Measurements from ENCODE around the gene HOXA10. TPM values are rescaled to one million over a fixed set of nuclear protein-coding genes. Genes with fewer than 3 reads are reported as not detected.

Gene HOXA10
- polyA plus RNA-seq, 2 donors = 0.09 to 0.16 TPM

GRCh38 chr7:27204851-27205322 lies 30.8 kb upstream of the HOXA10 start:
- Histone ChIP-seq H3K9me3 (ENCODE audit: control insufficient read depth in 2 of 2, insufficient read depth in 1 of 2, low read depth in 1 of 2, low read length in 1 of 2) (no peaks in the 10 kb centered on the region), H3K4me3 (ENCODE audit: low read depth in 1 of 2, low read length in 2 of 2) (no peak overlapping the region), H3K4me1 (ENCODE audit: control insufficient read depth in 2 of 2, insufficient read depth in 2 of 2, low read length in 1 of 2) (peaks cover 9 to 11% of the 10 kb centered on the region in 2 donors), H3K36me3 (ENCODE audit: control insufficient read depth in 2 of 2, insufficient read depth in 2 of 2, low read length in 1 of 2) (no peaks in the 10 kb centered on the region), H3K27me3 (ENCODE audit: control insufficient read depth in 1 of 2, insufficient read depth in 2 of 2, low read length in 2 of 2) (peaks cover 11 to 55% of the 10 kb centered on the region in 2 donors), H3K27ac (ENCODE audit: low read depth in 2 of 2, low read length in 1 of 2) (no peak overlapping the region)
- WGBS, 2 donors = 8 to 11% methylated on average over 38 to 41 of the region's 41 CpGs

- H3K27ac ChIP-seq (ENCODE audit: low read depth in 2 of 2, low read length in 1 of 2) = no peak overlapping the region
- no peak overlapping the region for H3K4me3 ChIP-seq (ENCODE audit: low read depth in 1 of 2, low read length in 2 of 2)
- peaks cover 12 to 16% of the 10 kb centered on the region in 2 donors for H3K4me1 ChIP-seq (ENCODE audit: control insufficient read depth in 2 of 2, insufficient read depth in 2 of 2, low read length in 1 of 2)
- peaks cover 16 to 61% of the 10 kb centered on the region in 2 donors for H3K27me3 ChIP-seq (ENCODE audit: control insufficient read depth in 1 of 2, insufficient read depth in 2 of 2, low read length in 2 of 2)
- no peaks in the 10 kb centered on the region for H3K9me3 ChIP-seq (ENCODE audit: control insufficient read depth in 2 of 2, insufficient read depth in 1 of 2, low read depth in 1 of 2, low read length in 1 of 2)
- H3K36me3 ChIP-seq (ENCODE audit: control insufficient read depth in 2 of 2, insufficient read depth in 2 of 2, low read length in 1 of 2) = no peaks in the 10 kb centered on the region
- WGBS, 2 donors = 24% methylated on average over 4 of the region's 4 CpGs
Observed at GRCh38 chr7:27203964-27204594, 30.0 kb upstream of the HOXA10 start.

GRCh38 chr7:27203365-27203953 lies 29.3 kb upstream of the HOXA10 start:
- Histone ChIP-seq H3K9me3 (ENCODE audit: control insufficient read depth in 2 of 2, insufficient read depth in 1 of 2, low read depth in 1 of 2, low read length in 1 of 2) (peaks cover 0 to 2% of the 10 kb centered on the region in 2 donors), H3K27ac (ENCODE audit: low read depth in 2 of 2, low read length in 1 of 2) (no peak overlapping the region), H3K4me3 (ENCODE audit: low read depth in 1 of 2, low read length in 2 of 2) (no peak overlapping the region), H3K36me3 (ENCODE audit: control insufficient read depth in 2 of 2, insufficient read depth in 2 of 2, low read length in 1 of 2) (no peaks in the 10 kb centered on the region), H3K4me1 (ENCODE audit: control insufficient read depth in 2 of 2, insufficient read depth in 2 of 2, low read length in 1 of 2) (peaks cover 17 to 18% of the 10 kb centered on the region in 2 donors), H3K27me3 (ENCODE audit: control insufficient read depth in 1 of 2, insufficient read depth in 2 of 2, low read length in 2 of 2) (peaks cover 16 to 63% of the 10 kb centered on the region in 2 donors)
- 14% methylated on average over 10 of the region's 10 CpGs for WGBS, 2 donors

GRCh38 chr7:27202862-27203134 lies 28.7 kb upstream of the HOXA10 start:
- H3K36me3 ChIP-seq (ENCODE audit: control insufficient read depth in 2 of 2, insufficient read depth in 2 of 2, low read length in 1 of 2) = no peaks in the 10 kb centered on the region
- no peak overlapping the region for H3K4me3 ChIP-seq (ENCODE audit: low read depth in 1 of 2, low read length in 2 of 2)
- peaks cover 18% of the 10 kb centered on the region in 2 donors for H3K4me1 ChIP-seq (ENCODE audit: control insufficient read depth in 2 of 2, insufficient read depth in 2 of 2, low read length in 1 of 2)
- H3K27ac ChIP-seq (ENCODE audit: low read depth in 2 of 2, low read length in 1 of 2) = no peak overlapping the region
- H3K9me3 ChIP-seq (ENCODE audit: control insufficient read depth in 2 of 2, insufficient read depth in 1 of 2, low read depth in 1 of 2, low read length in 1 of 2) = peaks cover 0 to 3% of the 10 kb centered on the region in 2 donors
- peaks cover 12 to 69% of the 10 kb centered on the region in 2 donors for H3K27me3 ChIP-seq (ENCODE audit: control insufficient read depth in 1 of 2, insufficient read depth in 2 of 2, low read length in 2 of 2)
- 16 to 19% methylated on average over 3 of the region's 3 CpGs for WGBS, 2 donors

- Histone ChIP-seq H3K4me1 (ENCODE audit: control insufficient read depth in 2 of 2, insufficient read depth in 2 of 2, low read length in 1 of 2) (peaks cover 18% of the 10 kb centered on the region in 2 donors), H3K9me3 (ENCODE audit: control insufficient read depth in 2 of 2, insufficient read depth in 1 of 2, low read depth in 1 of 2, low read length in 1 of 2) (peaks cover 0 to 3% of the 10 kb centered on the region in 2 donors), H3K36me3 (ENCODE audit: control insufficient read depth in 2 of 2, insufficient read depth in 2 of 2, low read length in 1 of 2) (no peaks in the 10 kb centered on the region), H3K27ac (ENCODE audit: low read depth in 2 of 2, low read length in 1 of 2) (no peak overlapping the region), H3K4me3 (ENCODE audit: low read depth in 1 of 2, low read length in 2 of 2) (no peak overlapping the region), H3K27me3 (ENCODE audit: control insufficient read depth in 1 of 2, insufficient read depth in 2 of 2, low read length in 2 of 2) (peaks cover 15 to 73% of the 10 kb centered on the region in 2 donors)
- 27% methylated on average over 30 of the region's 30 CpGs for WGBS, 2 donors
Observed at GRCh38 chr7:27202018-27202861, 28.1 kb upstream of the HOXA10 start.

- Histone ChIP-seq H3K36me3 (ENCODE audit: control insufficient read depth in 2 of 2, insufficient read depth in 2 of 2, low read length in 1 of 2) (no peaks in the 10 kb centered on the region), H3K27me3 (ENCODE audit: control insufficient read depth in 1 of 2, insufficient read depth in 2 of 2, low read length in 2 of 2) (peaks cover 15 to 73% of the 10 kb centered on the region in 2 donors), H3K27ac (ENCODE audit: low read depth in 2 of 2, low read length in 1 of 2) (no peak overlapping the region), H3K9me3 (ENCODE audit: control insufficient read depth in 2 of 2, insufficient read depth in 1 of 2, low read depth in 1 of 2, low read length in 1 of 2) (peaks cover 0 to 3% of the 10 kb centered on the region in 2 donors), H3K4me3 (ENCODE audit: low read depth in 1 of 2, low read length in 2 of 2) (peak overlapping the region in 1 of 2 donors; percentile 21), H3K4me1 (ENCODE audit: control insufficient read depth in 2 of 2, insufficient read depth in 2 of 2, low read length in 1 of 2) (peaks cover 18% of the 10 kb centered on the region in 2 donors)
- 14 to 20% methylated on average over 4 of the region's 4 CpGs for WGBS, 2 donors
Observed at GRCh38 chr7:27201580-27202017, 27.5 kb upstream of the HOXA10 start.

GRCh38 chr7:27200761-27201579 lies 26.9 kb upstream of the HOXA10 start:
- Histone ChIP-seq H3K27me3 (ENCODE audit: control insufficient read depth in 1 of 2, insufficient read depth in 2 of 2, low read length in 2 of 2) (peaks cover 15 to 73% of the 10 kb centered on the region in 2 donors), H3K36me3 (ENCODE audit: control insufficient read depth in 2 of 2, insufficient read depth in 2 of 2, low read length in 1 of 2) (no peaks in the 10 kb centered on the region), H3K9me3 (ENCODE audit: control insufficient read depth in 2 of 2, insufficient read depth in 1 of 2, low read depth in 1 of 2, low read length in 1 of 2) (peaks cover 0 to 3% of the 10 kb centered on the region in 2 donors), H3K4me3 (ENCODE audit: low read depth in 1 of 2, low read length in 2 of 2) (peak overlapping the region in 1 of 2 donors; percentile 60), H3K27ac (ENCODE audit: low read depth in 2 of 2, low read length in 1 of 2) (no peak overlapping the region), H3K4me1 (ENCODE audit: control insufficient read depth in 2 of 2, insufficient read depth in 2 of 2, low read length in 1 of 2) (peaks cover 18% of the 10 kb centered on the region in 2 donors)
- 13 to 15% methylated on average over 14 of the region's 14 CpGs for WGBS, 2 donors

GRCh38 chr7:27199849-27200760 lies 26.0 kb upstream of the HOXA10 start, which contains the start of gene HOXA13:
HOXA13 (minus strand) TSS chr7:27200091; CDS start chr7:27200077, 14 bp downstream.
- WGBS, 2 donors = 1% methylated on average over 87 to 99 of the region's 99 CpGs
- H3K27me3 ChIP-seq (ENCODE audit: control insufficient read depth in 1 of 2, insufficient read depth in 2 of 2, low read length in 2 of 2) = peaks cover 21 to 66% of the 10 kb centered on the region in 2 donors
- peak within 1 kb of the TSS; percentile 22 to 60 for H3K4me3 ChIP-seq (ENCODE audit: low read depth in 1 of 2, low read length in 2 of 2)
- H3K27ac ChIP-seq (ENCODE audit: low read depth in 2 of 2, low read length in 1 of 2) = no peak within 1 kb of the TSS
- H3K9me3 ChIP-seq (ENCODE audit: control insufficient read depth in 2 of 2, insufficient read depth in 1 of 2, low read depth in 1 of 2, low read length in 1 of 2) = peaks cover 0 to 3% of the 10 kb centered on the region in 2 donors
- H3K36me3 ChIP-seq (ENCODE audit: control insufficient read depth in 2 of 2, insufficient read depth in 2 of 2, low read length in 1 of 2) = no peaks in the 10 kb centered on the region
- H3K4me1 ChIP-seq (ENCODE audit: control insufficient read depth in 2 of 2, insufficient read depth in 2 of 2, low read length in 1 of 2) = peaks cover 18% of the 10 kb centered on the region in 2 donors
